Neural progenitor cell (in vitro differentiated cells): Measurements from ENCODE around the gene SLC4A9.

ENCODE experiments used
- EZH2 ChIP-seq: fragments of 200-600 bp; sonication (generic); IDR thresholded peaks from 2 replicates; pipeline ENCODE4 v1.6.1; 2017; ENCODE audit warnings: antibody characterized with exemption, mild to moderate bottlenecking, moderate library complexity
- EZH2phosphoT487 ChIP-seq: fragments of 200-600 bp; sonication (generic); IDR thresholded peaks from 2 replicates; pipeline ENCODE4 v1.6.1; 2017; ENCODE audit warnings: antibody characterized with exemption
- TF ChIP-seq, protein P1 (sequence below): fragments of 200-600 bp; sonication (generic); IDR thresholded peaks from 2 replicates; pipeline ENCODE4 v1.5.1; 2017; ENCODE audit warnings: antibody characterized with exemption, mild to moderate bottlenecking

DNA sequence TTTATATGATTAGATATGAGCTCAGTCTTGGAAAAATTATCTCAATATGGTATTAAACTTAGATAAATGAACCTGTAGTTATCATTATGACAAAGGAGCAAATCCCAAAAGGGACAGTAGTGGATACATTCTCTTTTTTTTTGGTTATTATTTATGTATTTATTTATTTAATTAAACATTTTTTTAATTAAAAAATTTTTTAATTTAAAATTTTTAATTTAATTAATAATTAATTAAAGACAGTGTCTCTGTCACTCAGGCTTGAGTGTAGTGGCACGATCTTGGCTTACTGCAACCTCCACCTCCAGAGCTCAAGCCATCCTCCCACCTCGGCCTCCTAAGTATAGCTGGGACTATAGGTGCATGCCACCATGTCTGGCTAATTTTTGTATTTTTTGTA lies 57.2 kb downstream of the SLC4A9 start:
- TF ChIP-seq EZH2 (no peak), EZH2phosphoT487 (no peak)
- TF ChIP-seq, protein P1, sequence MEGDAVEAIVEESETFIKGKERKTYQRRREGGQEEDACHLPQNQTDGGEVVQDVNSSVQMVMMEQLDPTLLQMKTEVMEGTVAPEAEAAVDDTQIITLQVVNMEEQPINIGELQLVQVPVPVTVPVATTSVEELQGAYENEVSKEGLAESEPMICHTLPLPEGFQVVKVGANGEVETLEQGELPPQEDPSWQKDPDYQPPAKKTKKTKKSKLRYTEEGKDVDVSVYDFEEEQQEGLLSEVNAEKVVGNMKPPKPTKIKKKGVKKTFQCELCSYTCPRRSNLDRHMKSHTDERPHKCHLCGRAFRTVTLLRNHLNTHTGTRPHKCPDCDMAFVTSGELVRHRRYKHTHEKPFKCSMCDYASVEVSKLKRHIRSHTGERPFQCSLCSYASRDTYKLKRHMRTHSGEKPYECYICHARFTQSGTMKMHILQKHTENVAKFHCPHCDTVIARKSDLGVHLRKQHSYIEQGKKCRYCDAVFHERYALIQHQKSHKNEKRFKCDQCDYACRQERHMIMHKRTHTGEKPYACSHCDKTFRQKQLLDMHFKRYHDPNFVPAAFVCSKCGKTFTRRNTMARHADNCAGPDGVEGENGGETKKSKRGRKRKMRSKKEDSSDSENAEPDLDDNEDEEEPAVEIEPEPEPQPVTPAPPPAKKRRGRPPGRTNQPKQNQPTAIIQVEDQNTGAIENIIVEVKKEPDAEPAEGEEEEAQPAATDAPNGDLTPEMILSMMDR: no peak
